ENCODE measurements around the gene ALKBH4. TPM values are rescaled to one million over a fixed set of nuclear protein-coding genes. Genes with fewer than 3 reads are reported as not detected.

ALKBH4 gene
- total and polyA plus RNA-seq, 2 of the 8 experiments (the other 6 are each of a cell fraction or from before 2014, with no cell fraction given) = 10.2 to 16.6 TPM

DNA sequence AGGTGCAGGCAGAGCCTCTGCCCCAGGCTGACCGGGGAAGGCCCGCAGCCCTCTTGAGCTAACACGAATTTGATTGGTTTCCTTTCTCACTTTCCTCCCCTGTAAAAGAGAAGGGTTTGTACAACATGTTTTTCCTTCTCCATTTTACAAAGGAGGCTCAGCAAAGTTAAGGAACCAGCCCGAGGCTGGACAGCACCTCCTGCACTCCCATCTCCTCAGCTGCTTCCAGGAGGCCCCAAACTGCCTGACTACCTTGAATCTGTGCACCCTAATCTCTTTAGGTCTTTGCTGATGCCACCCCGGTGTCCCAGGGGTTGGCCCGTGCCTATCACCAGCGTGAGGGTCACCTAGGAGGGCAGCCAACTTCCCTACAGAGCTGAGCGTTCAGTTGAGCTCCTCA lies 4.2 kb downstream of the ALKBH4 start:
- H3K23me2 ChIP-seq (ENCODE audit: low read depth, low read length) = peaks cover 5% of the 10 kb centered on the region; the same call in 1 of the 2 replicates
- no peak overlapping the region for H3K27ac ChIP-seq (ENCODE audit: low read depth, low read length)
- H2BK5ac ChIP-seq (ENCODE audit: low read depth, low read length) = no peak overlapping the region
- no peak overlapping the region for H2BK15ac ChIP-seq (ENCODE audit: low read length)
- no peak for FAIRE-seq
- no peak overlapping the region for H3K4me2 ChIP-seq (ENCODE audit: insufficient read depth in 1 of 2, low read depth in 2 of 2, low read length in 2 of 2)
- no peaks in the 10 kb centered on the region for H3K9me3 ChIP-seq (ENCODE audit: insufficient read depth in 2 of 2, low read depth in 1 of 2, low read length in 1 of 2)
- H2BK20ac ChIP-seq (ENCODE audit: low read length) = no peak overlapping the region
- no peak overlapping the region for H4K91ac ChIP-seq (replicated peaks; ENCODE audit: insufficient read length, low read length)
- H2BK12ac ChIP-seq (ENCODE audit: low read depth, low read length) = no peak overlapping the region
- H3K4me3 ChIP-seq (ENCODE audit: extremely low read depth in 1 of 4, insufficient read depth in 2 of 4, low read depth in 3 of 4, low read length in 4 of 4) = no peak overlapping the region
- no peak overlapping the region for H3K56ac ChIP-seq (replicated peaks; ENCODE audit: insufficient read length, low read depth, low read length)
- H3K9ac ChIP-seq (replicated peaks in 1 of 4; ENCODE audit: extremely low read depth in 1 of 4, low read depth in 3 of 4, low read length in 3 of 4) = no peak overlapping the region
- no peak overlapping the region for H4K5ac ChIP-seq (ENCODE audit: insufficient read length, low read depth, low read length)
- H3K14ac ChIP-seq (ENCODE audit: insufficient read length) = no peak overlapping the region
- ChIA-PET POLR2A (ENCODE audit: partially characterized antibody) (interaction anchor here (0.6 to 1.1 kb wide), 2 partner anchors 8 to 64 kb away, joined by 3 to 4 read pairs; partner anchors contain the start of gene PRKRIP1), CTCF (ENCODE audit: partially characterized antibody) (interaction anchor here (1.4 to 1.8 kb wide), 2 partner anchors 10 to 56 kb away, joined by 5 read pairs; no protein-coding TSS in a partner anchor)
- WGBS, 2 experiments (ENCODE audit: extremely low coverage in 1 of 2, insufficient coverage in 1 of 2, insufficient read length in 1 of 2, insufficient replicate concordance in 2 of 2, low coverage in 1 of 2, low lambda C conversion rate in 2 of 2, missing lambda C conversion rate in 1 of 2) = 89% methylated on average over 8 of the region's 8 CpGs; no CpG with 5 or more reads in 1 of the 2 experiments
- H3K4ac ChIP-seq (replicated peaks; ENCODE audit: insufficient read length, low read depth, low read length) = no peak overlapping the region
- H3K4me1 ChIP-seq (replicated peaks in 1 of 4; ENCODE audit: control insufficient read depth in 3 of 4, insufficient read depth in 4 of 4, low read length in 3 of 4) = peaks cover 0 to 7% (median 1%) of the 10 kb centered on the region in 4 experiments; a peak in 3 of 7 replicates
- peaks cover 7 to 22% (median 17%) of the 10 kb centered on the region in 4 experiments; a peak in 5 of 8 replicates for H3K36me3 ChIP-seq (ENCODE audit: control insufficient read depth in 2 of 4, insufficient read depth in 4 of 4, low read length in 3 of 4)
- no peak overlapping the region for H3K18ac ChIP-seq (ENCODE audit: extremely low read depth, low read length)
- no peak overlapping the region for H3K23ac ChIP-seq (ENCODE audit: insufficient read length)
- H2AK5ac ChIP-seq (ENCODE audit: low read depth, low read length) = no peak overlapping the region
- peaks cover 0 to 2% of the 10 kb centered on the region in 2 experiments for H4K20me1 ChIP-seq (replicated peaks in 1 of 2; ENCODE audit: control insufficient read depth in 1 of 2, insufficient read depth in 2 of 2, low read length in 2 of 2)
- no peaks in the 10 kb centered on the region; a peak in 1 of 7 replicates for H3K27me3 ChIP-seq (replicated peaks in 1 of 4; ENCODE audit: control insufficient read depth in 3 of 4, extremely low read depth in 1 of 4, insufficient read depth in 3 of 4, low read length in 3 of 4)
- no peak for DNase-seq (ENCODE audit: low read depth in 1 of 2, low spot score in 2 of 2)
- no peak overlapping the region for H2BK120ac ChIP-seq (replicated peaks; ENCODE audit: low read depth, low read length)
- H2AFZ ChIP-seq (ENCODE audit: low read length) = no peak overlapping the region
- H3K79me1 ChIP-seq (ENCODE audit: low read depth, low read length) = peaks cover 9% of the 10 kb centered on the region
- H3K79me2 ChIP-seq (ENCODE audit: control insufficient read depth in 1 of 2, insufficient read depth in 2 of 2, low read length in 2 of 2) = peaks cover 0 to 11% of the 10 kb centered on the region in 2 experiments; a peak in 2 of 4 replicates
- H4K8ac ChIP-seq (ENCODE audit: extremely low read depth, insufficient read depth, low read length) = no peak overlapping the region
- TF ChIP-seq CHD2 (IDR thresholded peaks at IDR 0.05; ENCODE audit: low read length) = no peak
- no peak for TF ChIP-seq JUN (IDR thresholded peaks at IDR 0.05; ENCODE audit: low read depth, low read length)
- TF ChIP-seq CREB1 (IDR thresholded peaks at IDR 0.05) = no peak
- TF ChIP-seq BCL11A (IDR thresholded peaks at IDR 0.05; ENCODE audit: low read depth in 2 of 2, low read length in 2 of 2) = no peak
- no peak for TF ChIP-seq SRF (IDR thresholded peaks at IDR 0.05; ENCODE audit: low read depth, low read length)
- TF ChIP-seq, protein P1, sequence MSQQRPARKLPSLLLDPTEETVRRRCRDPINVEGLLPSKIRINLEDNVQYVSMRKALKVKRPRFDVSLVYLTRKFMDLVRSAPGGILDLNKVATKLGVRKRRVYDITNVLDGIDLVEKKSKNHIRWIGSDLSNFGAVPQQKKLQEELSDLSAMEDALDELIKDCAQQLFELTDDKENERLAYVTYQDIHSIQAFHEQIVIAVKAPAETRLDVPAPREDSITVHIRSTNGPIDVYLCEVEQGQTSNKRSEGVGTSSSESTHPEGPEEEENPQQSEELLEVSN (IDR thresholded peaks at IDR 0.05) = no peak
- TF ChIP-seq CEBPB (IDR thresholded peaks at IDR 0.05; ENCODE audit: low read depth, low read length) = no peak
